DOHH2 (cell line): ENCODE results near the gene C19orf47.

Experiments
- H3F3A ChIP-seq: fragments of 200-600 bp; sonication (generic), shearing (Covaris generic); 2 replicates; pipeline ENCODE4 v1.6.0; 2016; ENCODE audit warnings: antibody characterized with exemption, mild to moderate bottlenecking; ENCODE audit not compliant: control insufficient read depth, insufficient read depth
- H3K27ac ChIP-seq: fragments of 200-600 bp; sonication (generic); 2 replicates; pipeline ENCODE4 v1.5.1; 2014; ENCODE audit warnings: low read depth, mild to moderate bottlenecking, low read length, moderate library complexity
- H3K27me3 ChIP-seq: fragments of 200-600 bp; sonication (generic); 2 replicates; pipeline ENCODE4 v1.6.1; 2014; ENCODE audit warnings: mild to moderate bottlenecking, low read length, mixed read lengths; ENCODE audit not compliant: control insufficient read depth
- H3K36me3 ChIP-seq: fragments of 200-600 bp; sonication (generic); 2 replicates; pipeline ENCODE4 v1.6.1; 2014; ENCODE audit warnings: mild to moderate bottlenecking, low read length, moderate library complexity, mixed read lengths; ENCODE audit not compliant: control insufficient read depth
- H3K4me1 ChIP-seq: fragments of 200-600 bp; sonication (generic); 2 replicates; pipeline ENCODE4 v1.6.1; 2014; ENCODE audit warnings: mild to moderate bottlenecking, low read length, mixed read lengths; ENCODE audit not compliant: control insufficient read depth
- H3K4me2 ChIP-seq: fragments of 200-600 bp; sonication (generic); 2 replicates; pipeline ENCODE4 v1.6.0; 2014; ENCODE audit warnings: mild to moderate bottlenecking, low read length, moderate library complexity
- H3K4me3 ChIP-seq: fragments of 200-600 bp; sonication (generic); 2 replicates; pipeline ENCODE4 v1.5.1; 2014; ENCODE audit warnings: mild to moderate bottlenecking, low read length, mixed read lengths
- H3K79me2 ChIP-seq: fragments of 200-600 bp; sonication (generic); 2 replicates; pipeline ENCODE4 v1.6.1; 2014; ENCODE audit warnings: mild to moderate bottlenecking, low read length, mixed read lengths; ENCODE audit not compliant: control insufficient read depth
- H3K9me2 ChIP-seq: fragments of 200-600 bp; sonication (generic); replicated peaks from 2 replicates; pipeline ENCODE4 v1.6.1; 2014; ENCODE audit warnings: mild to moderate bottlenecking, low read length, mixed read lengths; ENCODE audit not compliant: control insufficient read depth
- H3K9me3 ChIP-seq: fragments of 200-600 bp; sonication (generic); 2 replicates; pipeline ENCODE4 v1.6.1; 2014; ENCODE audit warnings: antibody characterized with exemption, low read length, mixed read lengths; ENCODE audit not compliant: control insufficient read depth, insufficient read depth
- H4K20me1 ChIP-seq: fragments of 200-600 bp; sonication (generic); 2 replicates; pipeline ENCODE4 v1.6.0; 2014; ENCODE audit warnings: low read depth, mild to moderate bottlenecking, antibody characterized with exemption, low read length, moderate library complexity; ENCODE audit not compliant: control insufficient read depth, insufficient read depth
- EZH2phosphoT487 ChIP-seq: fragments of 200-600 bp; sonication (generic); IDR thresholded peaks from 2 replicates; pipeline ENCODE4 v1.6.1; 2017; ENCODE audit warnings: borderline replicate concordance, mild to moderate bottlenecking, antibody characterized with exemption, low read length, moderate library complexity, mixed read lengths
- TF ChIP-seq, protein P1 (sequence below): fragments of 200-600 bp; sonication (generic); IDR thresholded peaks from one replicate; pipeline ENCODE4 v1.5.1; 2014; ENCODE audit warnings: antibody characterized with exemption, mild to moderate bottlenecking, low read depth, low read length; ENCODE audit not compliant: poor library complexity, severe bottlenecking

Gene C19orf47

DNA sequence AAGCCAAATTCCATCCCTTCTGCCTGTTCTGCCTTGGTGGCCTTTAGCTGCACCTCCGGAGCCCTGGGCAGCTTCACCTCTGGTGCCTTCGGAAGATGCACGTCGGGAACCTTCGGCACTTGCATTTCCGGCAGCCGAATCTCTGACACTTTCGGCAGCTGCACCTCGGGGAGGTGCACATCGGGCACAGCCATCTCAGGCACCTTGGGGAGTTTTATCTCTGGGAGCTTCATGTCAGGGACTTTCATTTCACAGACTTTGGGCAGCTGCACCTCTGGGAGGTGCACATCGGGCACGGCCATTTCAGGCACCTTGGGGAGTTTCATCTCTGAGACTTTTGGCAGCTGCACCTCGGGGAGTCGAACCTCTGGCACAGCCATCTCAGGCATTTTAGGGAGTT lies 47.8 kb upstream of the C19orf47 start:
- no peaks in the 10 kb centered on the region for H3K36me3 ChIP-seq
- TF ChIP-seq EZH2phosphoT487, result no peak
- TF ChIP-seq, protein P1, sequence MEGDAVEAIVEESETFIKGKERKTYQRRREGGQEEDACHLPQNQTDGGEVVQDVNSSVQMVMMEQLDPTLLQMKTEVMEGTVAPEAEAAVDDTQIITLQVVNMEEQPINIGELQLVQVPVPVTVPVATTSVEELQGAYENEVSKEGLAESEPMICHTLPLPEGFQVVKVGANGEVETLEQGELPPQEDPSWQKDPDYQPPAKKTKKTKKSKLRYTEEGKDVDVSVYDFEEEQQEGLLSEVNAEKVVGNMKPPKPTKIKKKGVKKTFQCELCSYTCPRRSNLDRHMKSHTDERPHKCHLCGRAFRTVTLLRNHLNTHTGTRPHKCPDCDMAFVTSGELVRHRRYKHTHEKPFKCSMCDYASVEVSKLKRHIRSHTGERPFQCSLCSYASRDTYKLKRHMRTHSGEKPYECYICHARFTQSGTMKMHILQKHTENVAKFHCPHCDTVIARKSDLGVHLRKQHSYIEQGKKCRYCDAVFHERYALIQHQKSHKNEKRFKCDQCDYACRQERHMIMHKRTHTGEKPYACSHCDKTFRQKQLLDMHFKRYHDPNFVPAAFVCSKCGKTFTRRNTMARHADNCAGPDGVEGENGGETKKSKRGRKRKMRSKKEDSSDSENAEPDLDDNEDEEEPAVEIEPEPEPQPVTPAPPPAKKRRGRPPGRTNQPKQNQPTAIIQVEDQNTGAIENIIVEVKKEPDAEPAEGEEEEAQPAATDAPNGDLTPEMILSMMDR, result no peak
- no peaks in the 10 kb centered on the region for H3K9me2 ChIP-seq
- no peaks in the 10 kb centered on the region for H3K9me3 ChIP-seq
- H3K4me3 ChIP-seq, result no peak overlapping the region
- H3K4me1 ChIP-seq, result no peaks in the 10 kb centered on the region
- no peaks in the 10 kb centered on the region for H3K27me3 ChIP-seq
- H4K20me1 ChIP-seq, result no peaks in the 10 kb centered on the region
- no peaks in the 10 kb centered on the region for H3F3A ChIP-seq
- H3K4me2 ChIP-seq, result no peak overlapping the region
- no peak overlapping the region for H3K27ac ChIP-seq
- H3K79me2 ChIP-seq, result no peaks in the 10 kb centered on the region

DNA sequence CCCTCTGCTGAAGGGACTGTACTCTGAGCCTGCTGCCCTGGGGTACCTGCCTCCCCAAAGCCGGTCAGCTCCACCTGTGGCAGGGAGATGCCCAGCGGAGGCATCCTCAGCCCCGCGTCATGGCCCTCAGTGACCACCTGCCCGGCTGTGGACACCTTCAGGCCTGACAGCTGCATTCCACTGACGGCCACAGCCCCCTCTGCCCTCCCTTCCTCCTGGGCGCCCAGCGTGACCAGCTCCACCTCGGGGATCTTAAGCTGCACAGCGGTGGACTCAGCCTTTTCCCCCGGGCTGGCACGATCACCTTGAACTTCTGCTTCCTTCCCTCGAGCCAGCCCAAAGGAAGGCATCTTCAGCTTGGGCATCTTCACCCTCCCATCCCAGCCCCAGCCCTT lies 46.6 kb upstream of the C19orf47 start:
- no peak overlapping the region for H3K4me3 ChIP-seq
- no peaks in the 10 kb centered on the region for H3K27me3 ChIP-seq
- H3F3A ChIP-seq, result no peaks in the 10 kb centered on the region
- TF ChIP-seq EZH2phosphoT487, result no peak
- TF ChIP-seq, protein P1, result no peak
- H3K4me1 ChIP-seq, result no peaks in the 10 kb centered on the region
- no peak overlapping the region for H3K4me2 ChIP-seq
- H3K36me3 ChIP-seq, result no peaks in the 10 kb centered on the region
- H3K9me2 ChIP-seq, result no peaks in the 10 kb centered on the region
- H3K79me2 ChIP-seq, result no peaks in the 10 kb centered on the region
- no peak overlapping the region for H3K27ac ChIP-seq
- no peaks in the 10 kb centered on the region for H3K9me3 ChIP-seq
- H4K20me1 ChIP-seq, result no peaks in the 10 kb centered on the region

DNA sequence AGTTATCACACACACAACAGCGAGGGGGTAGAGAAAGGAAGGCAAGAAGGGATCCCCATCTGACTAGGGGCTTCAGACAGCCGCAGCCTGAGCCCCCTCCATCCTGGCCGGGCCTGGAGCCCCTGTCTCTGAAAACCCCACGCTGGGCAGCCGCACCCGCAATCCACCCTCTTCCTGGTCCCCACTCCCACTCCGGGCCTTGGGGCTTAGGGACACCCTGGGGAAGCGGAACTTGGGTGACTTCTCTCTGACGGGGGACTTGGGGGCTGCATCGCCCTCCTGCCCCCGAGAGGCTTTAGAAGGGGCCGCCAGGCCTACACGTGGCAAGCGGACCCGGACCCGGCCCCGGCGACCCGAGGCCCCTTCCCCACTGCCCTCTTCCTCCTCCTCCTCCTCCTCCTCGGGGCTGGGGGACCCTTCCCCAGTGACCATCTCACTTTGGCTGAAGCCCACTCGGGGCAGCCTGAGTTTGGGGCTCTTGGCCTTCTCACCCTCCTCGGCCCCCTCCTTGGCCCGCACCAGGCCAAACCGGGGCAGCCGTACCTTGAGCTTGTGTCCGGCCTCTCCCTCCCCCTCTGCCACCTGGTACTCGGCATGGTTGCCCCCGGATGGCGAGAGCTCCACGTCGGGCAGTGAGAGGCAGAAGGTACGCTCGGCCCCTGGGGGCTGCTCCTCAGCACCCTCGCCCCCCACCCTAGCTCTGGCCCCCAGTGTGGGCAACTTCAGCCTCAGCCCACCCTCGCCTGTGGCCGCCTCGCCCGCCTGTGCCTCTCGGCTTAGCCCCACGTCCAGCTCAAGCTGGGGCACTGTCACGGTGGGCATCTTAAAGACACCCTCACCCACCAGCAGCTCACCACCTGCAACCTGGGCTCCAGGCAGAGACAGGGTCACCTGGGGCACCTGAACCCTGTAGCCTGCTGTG lies 46.0 kb upstream of the C19orf47 start:
- no peaks in the 10 kb centered on the region for H3F3A ChIP-seq
- H3K9me2 ChIP-seq, result no peaks in the 10 kb centered on the region
- no peak for TF ChIP-seq EZH2phosphoT487
- TF ChIP-seq, protein P1, result no peak
- no peak overlapping the region for H3K27ac ChIP-seq
- no peak overlapping the region for H3K4me3 ChIP-seq
- no peaks in the 10 kb centered on the region for H3K79me2 ChIP-seq
- H3K9me3 ChIP-seq, result no peaks in the 10 kb centered on the region
- no peaks in the 10 kb centered on the region for H3K36me3 ChIP-seq
- H3K4me1 ChIP-seq, result no peaks in the 10 kb centered on the region
- no peaks in the 10 kb centered on the region for H3K27me3 ChIP-seq
- H4K20me1 ChIP-seq, result no peaks in the 10 kb centered on the region
- H3K4me2 ChIP-seq, result no peak overlapping the region
